Osteoblast (primary cell): ENCODE results near the gene GPATCH8. TPM values are rescaled to one million over a fixed set of nuclear protein-coding genes. Genes with fewer than 3 reads are reported as not detected.

ENCODE experiments used
- DNase-seq: peaks from one replicate; pipeline ENCODE4 v3.0.0; 2011; ENCODE audit warnings: low spot score, mixed read lengths; ENCODE audit not compliant: insufficient read length; ENCODE audit errors: missing footprints
- H2AFZ ChIP-seq: 2 replicates; pipeline ENCODE4 v1.6.0; 2011; ENCODE audit warnings: mild to moderate bottlenecking, low read length
- H3K27ac ChIP-seq: 2 replicates; pipeline ENCODE4 v1.5.1; 2011; ENCODE audit warnings: mild to moderate bottlenecking, low read depth, low read length, moderate library complexity
- H3K27me3 ChIP-seq: 2 replicates; pipeline ENCODE4 v1.6.0; 2012; ENCODE audit warnings: mild to moderate bottlenecking, control low read depth, inconsistent platforms, low read length, moderate library complexity; ENCODE audit not compliant: insufficient read depth
- H3K36me3 ChIP-seq: 2 replicates; pipeline ENCODE4 v1.5.1; 2011; ENCODE audit warnings: mild to moderate bottlenecking, low read length, control low read depth, moderate library complexity; ENCODE audit not compliant: insufficient read depth
- H3K4me1 ChIP-seq: 2 replicates; pipeline ENCODE4 v1.5.1; 2011; ENCODE audit warnings: mild to moderate bottlenecking, low read length, control low read depth, moderate library complexity; ENCODE audit not compliant: insufficient read depth
- H3K4me2 ChIP-seq: 2 replicates; pipeline ENCODE4 v1.6.0; 2011; ENCODE audit warnings: mild to moderate bottlenecking, low read length; ENCODE audit not compliant: insufficient read depth
- H3K4me3 ChIP-seq: fragments of 200-600 bp; sonication (generic); 3 replicates; pipeline ENCODE4 v1.5.1; 2012; ENCODE audit warnings: mild to moderate bottlenecking, low read length, inconsistent platforms; ENCODE audit not compliant: insufficient read depth
- H3K79me2 ChIP-seq: 2 replicates; pipeline ENCODE4 v1.6.0; 2012; ENCODE audit warnings: mild to moderate bottlenecking, low read length, control low read depth, inconsistent platforms; ENCODE audit not compliant: insufficient read depth
- H3K9me3 ChIP-seq: 2 replicates; pipeline ENCODE4 v1.5.1; 2011; ENCODE audit warnings: low read depth, low read length, control low read depth
- H4K20me1 ChIP-seq: 2 replicates; pipeline ENCODE4 v1.6.0; 2012; ENCODE audit warnings: mild to moderate bottlenecking, low read length, control low read depth; ENCODE audit not compliant: insufficient read depth
- CTCF ChIP-seq: IDR thresholded peaks from 2 replicates; pipeline ENCODE4 v1.5.1; 2011; ENCODE audit warnings: mild to moderate bottlenecking, low read depth, low read length, moderate library complexity; ENCODE audit errors: extremely low read depth
- total RNA-seq: library from RNA; depleted of rRNA; stranded (reverse); fragments of >200 nt; gene quantifications from 2 replicates; pipeline ENCODE4 v1.2.3, GENCODE V29; 2012

Gene GPATCH8
- total RNA-seq, 1 donor = 33.3 TPM

DNA sequence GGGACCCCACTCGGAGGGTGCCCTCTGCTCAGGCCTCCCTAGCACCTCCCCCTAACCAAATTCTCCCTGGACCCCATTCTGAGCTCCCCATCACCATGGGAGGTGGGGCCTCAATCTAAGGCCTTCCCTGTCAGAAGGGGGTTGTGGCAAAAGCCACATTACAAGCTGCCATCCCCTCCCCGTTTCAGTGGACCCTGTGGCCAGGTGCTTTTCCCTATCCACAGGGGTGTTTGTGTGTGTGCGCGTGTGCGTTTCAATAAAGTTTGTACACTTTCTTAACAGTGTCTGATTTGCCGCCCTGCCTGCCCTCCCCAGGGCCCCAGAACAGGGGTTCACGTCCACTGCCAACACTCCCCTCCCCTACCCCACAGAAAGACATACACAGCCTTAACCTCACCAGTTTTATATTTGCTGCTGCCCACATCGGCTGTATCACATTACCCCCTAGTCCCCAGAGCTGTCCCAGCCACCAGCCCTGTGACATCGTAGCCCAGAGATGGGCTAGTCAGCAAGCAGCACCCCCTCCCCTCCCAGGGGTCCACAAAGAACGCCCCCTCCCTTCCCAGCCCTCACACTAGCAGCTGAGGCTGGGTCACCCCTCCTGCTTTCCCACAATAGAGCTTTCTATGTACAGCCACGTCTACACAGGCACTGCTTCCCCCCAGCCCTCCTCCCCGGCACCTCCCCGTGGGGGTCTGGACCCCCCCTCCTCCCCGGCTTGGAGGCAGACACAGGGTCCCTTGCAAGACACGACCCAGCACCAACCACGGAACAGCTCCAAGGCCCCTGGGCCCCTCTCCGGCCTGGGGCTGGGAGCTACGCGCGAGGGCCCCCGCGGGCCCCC is 150.2 kb downstream of the GPATCH8 start:
- peaks cover 11% of the 10 kb centered on the region for H3K36me3 ChIP-seq
- H3K79me2 ChIP-seq = peaks cover 11% of the 10 kb centered on the region
- H3K4me1 ChIP-seq = peaks cover 3% of the 10 kb centered on the region
- no peaks in the 10 kb centered on the region for H3K27me3 ChIP-seq
- no peak for TF ChIP-seq CTCF
- H2AFZ ChIP-seq = no peak overlapping the region
- peak overlapping the region; percentile 59 for H3K4me3 ChIP-seq
- peaks cover 4% of the 10 kb centered on the region for H4K20me1 ChIP-seq
- H3K4me2 ChIP-seq = peak overlapping the region; percentile 61
- DNase-seq = peak; percentile 90
- no peaks in the 10 kb centered on the region for H3K9me3 ChIP-seq
- H3K27ac ChIP-seq = no peak overlapping the region

DNA sequence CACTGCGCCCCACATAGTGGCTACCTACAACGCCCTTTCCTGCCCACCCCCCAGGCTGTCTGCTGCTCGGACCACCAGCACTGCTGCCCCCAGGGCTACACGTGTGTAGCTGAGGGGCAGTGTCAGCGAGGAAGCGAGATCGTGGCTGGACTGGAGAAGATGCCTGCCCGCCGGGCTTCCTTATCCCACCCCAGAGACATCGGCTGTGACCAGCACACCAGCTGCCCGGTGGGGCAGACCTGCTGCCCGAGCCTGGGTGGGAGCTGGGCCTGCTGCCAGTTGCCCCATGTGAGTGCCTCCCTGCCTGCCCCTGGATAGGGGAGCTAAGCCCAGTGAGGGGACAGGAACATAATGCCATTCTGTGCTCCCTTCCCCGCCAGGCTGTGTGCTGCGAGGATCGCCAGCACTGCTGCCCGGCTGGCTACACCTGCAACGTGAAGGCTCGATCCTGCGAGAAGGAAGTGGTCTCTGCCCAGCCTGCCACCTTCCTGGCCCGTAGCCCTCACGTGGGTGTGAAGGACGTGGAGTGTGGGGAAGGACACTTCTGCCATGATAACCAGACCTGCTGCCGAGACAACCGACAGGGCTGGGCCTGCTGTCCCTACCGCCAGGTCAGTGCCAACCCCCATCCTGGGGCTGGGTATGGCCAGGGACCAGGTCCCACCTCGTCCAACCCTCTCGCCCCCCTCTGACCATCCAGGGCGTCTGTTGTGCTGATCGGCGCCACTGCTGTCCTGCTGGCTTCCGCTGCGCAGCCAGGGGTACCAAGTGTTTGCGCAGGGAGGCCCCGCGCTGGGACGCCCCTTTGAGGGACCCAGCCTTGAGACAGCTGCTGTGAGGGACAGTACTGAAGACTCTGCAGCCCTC is 151.0 kb downstream of the GPATCH8 start:
- H3K9me3 ChIP-seq = no peaks in the 10 kb centered on the region
- H3K27ac ChIP-seq = no peak overlapping the region
- no peak overlapping the region for H3K4me2 ChIP-seq
- H3K4me1 ChIP-seq = peaks cover 5% of the 10 kb centered on the region
- TF ChIP-seq CTCF = no peak
- H3K27me3 ChIP-seq = no peaks in the 10 kb centered on the region
- peak; percentile 83 for DNase-seq
- peaks cover 11% of the 10 kb centered on the region for H3K79me2 ChIP-seq
- peaks cover 4% of the 10 kb centered on the region for H4K20me1 ChIP-seq
- no peak overlapping the region for H2AFZ ChIP-seq
- no peak overlapping the region for H3K4me3 ChIP-seq
- H3K36me3 ChIP-seq = peaks cover 11% of the 10 kb centered on the region

DNA sequence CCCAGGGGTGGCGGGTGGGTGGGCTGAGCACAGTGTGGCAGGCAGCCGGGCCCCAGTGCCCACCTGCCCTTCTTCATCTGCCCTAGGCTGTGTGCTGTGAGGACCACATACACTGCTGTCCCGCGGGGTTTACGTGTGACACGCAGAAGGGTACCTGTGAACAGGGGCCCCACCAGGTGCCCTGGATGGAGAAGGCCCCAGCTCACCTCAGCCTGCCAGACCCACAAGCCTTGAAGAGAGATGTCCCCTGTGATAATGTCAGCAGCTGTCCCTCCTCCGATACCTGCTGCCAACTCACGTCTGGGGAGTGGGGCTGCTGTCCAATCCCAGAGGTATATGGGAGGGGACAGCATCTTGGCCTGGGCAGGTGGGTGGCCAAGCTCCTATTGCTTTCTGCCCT is 151.7 kb downstream of the GPATCH8 start:
- H3K79me2 ChIP-seq = peaks cover 14% of the 10 kb centered on the region
- H3K36me3 ChIP-seq = peaks cover 11% of the 10 kb centered on the region
- no peak overlapping the region for H3K27ac ChIP-seq
- H3K4me1 ChIP-seq = peaks cover 5% of the 10 kb centered on the region
- no peak overlapping the region for H3K4me3 ChIP-seq
- no peaks in the 10 kb centered on the region for H3K9me3 ChIP-seq
- H4K20me1 ChIP-seq = peaks cover 5% of the 10 kb centered on the region
- no peak overlapping the region for H3K4me2 ChIP-seq
- TF ChIP-seq CTCF = no peak
- peak; percentile 79 for DNase-seq
- H3K27me3 ChIP-seq = no peaks in the 10 kb centered on the region
- no peak overlapping the region for H2AFZ ChIP-seq
